ENCODE measurements around the gene CHRNA4. TPM values are rescaled to one million over a fixed set of nuclear protein-coding genes. Genes with fewer than 3 reads are reported as not detected.
A peak's percentile ranks its signal among the peaks of the same experiment; 100 is the strongest.

CHRNA4 gene
- total RNA-seq, 2 experiments from 2014 or later: not detected

- no peak for ATAC-seq (ENCODE audit: low read depth)
Observed at GRCh38 chr20:63328718-63329275, 32.4 kb downstream of the CHRNA4 start.

GRCh38 chr20:63328026-63328700, 33.0 kb downstream of the CHRNA4 start:
- no peak for ATAC-seq (ENCODE audit: low read depth)
- H3K9me3 Mint-ChIP-seq: peaks cover 7% of the 10 kb centered on the region
- POLR2A ChIA-PET: no interaction called here
- H3K27ac Mint-ChIP-seq: no peak overlapping the region
- peaks cover 8% of the 10 kb centered on the region for H3K27me3 Mint-ChIP-seq
- no peak for DNase-seq
- no peak overlapping the region for H3K4me3 Mint-ChIP-seq
- H3K36me3 Mint-ChIP-seq: peaks cover 2% of the 10 kb centered on the region
- H3K4me1 Mint-ChIP-seq: no peaks in the 10 kb centered on the region

More at GRCh38 chr20:63328718-63329275, 32.4 kb downstream of the CHRNA4 start:
- no peak for DNase-seq
- Mint-ChIP-seq H3K4me1 (no peaks in the 10 kb centered on the region), H3K27ac (no peak overlapping the region), H3K27me3 (peaks cover 2% of the 10 kb centered on the region), H3K4me3 (no peak overlapping the region), H3K9me3 (peaks cover 7% of the 10 kb centered on the region), H3K36me3 (peaks cover 2% of the 10 kb centered on the region)
- POLR2A ChIA-PET: no interaction called here

- DNase-seq: no peak
- ATAC-seq (ENCODE audit: low read depth): peak; percentile 36
- Mint-ChIP-seq H3K36me3 (peaks cover 2% of the 10 kb centered on the region), H3K4me1 (no peaks in the 10 kb centered on the region), H3K27me3 (peaks cover 13% of the 10 kb centered on the region), H3K27ac (peak overlapping the region; percentile 63), H3K9me3 (peaks cover 7% of the 10 kb centered on the region), H3K4me3 (no peak overlapping the region)
- POLR2A ChIA-PET: no interaction called here
Observed at GRCh38 chr20:63327231-63327745, 33.9 kb downstream of the CHRNA4 start.

GRCh38 chr20:63326314-63327230, 34.6 kb downstream of the CHRNA4 start:
- peaks cover 2% of the 10 kb centered on the region for H3K9me3 Mint-ChIP-seq
- DNase-seq: no peak
- H3K27me3 Mint-ChIP-seq: peaks cover 11% of the 10 kb centered on the region
- peaks cover under 1% of the 10 kb centered on the region for H3K36me3 Mint-ChIP-seq
- no peak overlapping the region for H3K4me3 Mint-ChIP-seq
- peak overlapping the region; percentile 63 for H3K27ac Mint-ChIP-seq
- POLR2A ChIA-PET: no interaction called here
- no peak for ATAC-seq (ENCODE audit: low read depth)
- H3K4me1 Mint-ChIP-seq: no peaks in the 10 kb centered on the region

- Mint-ChIP-seq H3K27ac (no peak overlapping the region), H3K4me3 (no peak overlapping the region)
- peak; percentile 15 for DNase-seq
Observed at GRCh38 chr20:63325554-63326313, 35.4 kb downstream of the CHRNA4 start.

GRCh38 chr20:63325021-63325471, 36.1 kb downstream of the CHRNA4 start:
- no peaks in the 10 kb centered on the region for H3K4me1 Mint-ChIP-seq
- no peak overlapping the region for H3K27ac Mint-ChIP-seq

More at GRCh38 chr20:63325554-63326313, 35.4 kb downstream of the CHRNA4 start:
- Mint-ChIP-seq H3K4me1 (no peaks in the 10 kb centered on the region), H3K36me3 (no peaks in the 10 kb centered on the region), H3K9me3 (no peaks in the 10 kb centered on the region), H3K27me3 (peaks cover 11% of the 10 kb centered on the region)
- no peak for ATAC-seq (ENCODE audit: low read depth)
- POLR2A ChIA-PET: no interaction called here

GRCh38 chr20:63323357-63323981, 37.7 kb downstream of the CHRNA4 start:
- H3K9me3 Mint-ChIP-seq: no peaks in the 10 kb centered on the region
- H3K4me1 Mint-ChIP-seq: no peaks in the 10 kb centered on the region
- DNase-seq: no peak
- no peaks in the 10 kb centered on the region for H3K36me3 Mint-ChIP-seq
- POLR2A ChIA-PET: no interaction called here
- H3K27ac Mint-ChIP-seq: no peak overlapping the region
- H3K4me3 Mint-ChIP-seq: no peak overlapping the region
- ATAC-seq (ENCODE audit: low read depth): no peak
- peaks cover 11% of the 10 kb centered on the region for H3K27me3 Mint-ChIP-seq

More at GRCh38 chr20:63325021-63325471, 36.1 kb downstream of the CHRNA4 start:
- Mint-ChIP-seq H3K4me3 (no peak overlapping the region), H3K27me3 (peaks cover 11% of the 10 kb centered on the region), H3K9me3 (no peaks in the 10 kb centered on the region), H3K36me3 (no peaks in the 10 kb centered on the region)
- DNase-seq: no peak
- POLR2A ChIA-PET: no interaction called here
- ATAC-seq (ENCODE audit: low read depth): no peak

GRCh38 chr20:63322933-63323273, 38.2 kb downstream of the CHRNA4 start:
- Mint-ChIP-seq H3K4me3 (no peak overlapping the region), H3K9me3 (no peaks in the 10 kb centered on the region), H3K4me1 (no peaks in the 10 kb centered on the region), H3K27ac (no peak overlapping the region), H3K27me3 (peaks cover 11% of the 10 kb centered on the region), H3K36me3 (no peaks in the 10 kb centered on the region)
- ATAC-seq (ENCODE audit: low read depth): no peak
- POLR2A ChIA-PET: no interaction called here
- peak; percentile 14 for DNase-seq

GRCh38 chr20:63322146-63322932, 38.8 kb downstream of the CHRNA4 start:
- POLR2A ChIA-PET: no interaction called here
- no peak overlapping the region for H3K27ac Mint-ChIP-seq
- H3K9me3 Mint-ChIP-seq: no peaks in the 10 kb centered on the region
- no peak for ATAC-seq (ENCODE audit: low read depth)
- peak; percentile 20 for DNase-seq
- no peak overlapping the region for H3K4me3 Mint-ChIP-seq
- peaks cover 11% of the 10 kb centered on the region for H3K27me3 Mint-ChIP-seq
- no peaks in the 10 kb centered on the region for H3K36me3 Mint-ChIP-seq
- H3K4me1 Mint-ChIP-seq: no peaks in the 10 kb centered on the region

GRCh38 chr20:63321148-63321831, 39.9 kb downstream of the CHRNA4 start:
- H3K4me3 Mint-ChIP-seq: no peak overlapping the region
- no peak for DNase-seq
- no peaks in the 10 kb centered on the region for H3K9me3 Mint-ChIP-seq
- ATAC-seq (ENCODE audit: low read depth): no peak
- no peaks in the 10 kb centered on the region for H3K36me3 Mint-ChIP-seq
- POLR2A ChIA-PET: no interaction called here
- H3K27me3 Mint-ChIP-seq: peaks cover 11% of the 10 kb centered on the region
- no peaks in the 10 kb centered on the region for H3K4me1 Mint-ChIP-seq
- no peak overlapping the region for H3K27ac Mint-ChIP-seq

GRCh38 chr20:63320616-63321147, 40.5 kb downstream of the CHRNA4 start:
- no peaks in the 10 kb centered on the region for H3K4me1 Mint-ChIP-seq
- POLR2A ChIA-PET: no interaction called here
- no peak for ATAC-seq (ENCODE audit: low read depth)

More at GRCh38 chr20:63320616-63321147, 40.5 kb downstream of the CHRNA4 start:
- peaks cover 11% of the 10 kb centered on the region for H3K27me3 Mint-ChIP-seq
- no peak overlapping the region for H3K4me3 Mint-ChIP-seq
- no peaks in the 10 kb centered on the region for H3K36me3 Mint-ChIP-seq
- no peak overlapping the region for H3K27ac Mint-ChIP-seq
- no peaks in the 10 kb centered on the region for H3K9me3 Mint-ChIP-seq
- DNase-seq: no peak
